SK-N-SH treated with all-trans-retinoic acid at 6 μM for 48 hours (cell line): Measurements from ENCODE around the gene TRIM71.

Experiments
- BACH2 ChIP-seq: fragments of 250-450 bp; sonication (Bioruptor Pico); IDR thresholded peaks from 2 replicates; pipeline ENCODE4 v1.9.0; 2021; ENCODE audit warnings: mild to moderate bottlenecking, borderline replicate concordance
- TCF4 ChIP-seq: fragments of 250-450 bp; sonication (Bioruptor Pico); IDR thresholded peaks from 2 replicates; pipeline ENCODE4 v1.8.0; 2021; ENCODE audit warnings: mild to moderate bottlenecking, moderate library complexity, borderline replicate concordance
- ZFP3 ChIP-seq: fragments of 250-450 bp; sonication (Bioruptor Pico); IDR thresholded peaks from 2 replicates; pipeline ENCODE4 v1.5.0; 2020; ENCODE audit warnings: mild to moderate bottlenecking, moderate library complexity
- TF ChIP-seq, protein P1 (sequence below): fragments of 250-450 bp; sonication (Bioruptor Pico); IDR thresholded peaks from 2 replicates; pipeline ENCODE4 v1.8.0; 2020; ENCODE audit warnings: mild to moderate bottlenecking, moderate library complexity, borderline replicate concordance

GRCh38 chr3:32934150-32934742, 116.4 kb downstream of the TRIM71 start:
- no peak for TF ChIP-seq BACH2
- no peak for TF ChIP-seq ZFP3 (CRISPR knock-in tag)
- TF ChIP-seq, protein P1, sequence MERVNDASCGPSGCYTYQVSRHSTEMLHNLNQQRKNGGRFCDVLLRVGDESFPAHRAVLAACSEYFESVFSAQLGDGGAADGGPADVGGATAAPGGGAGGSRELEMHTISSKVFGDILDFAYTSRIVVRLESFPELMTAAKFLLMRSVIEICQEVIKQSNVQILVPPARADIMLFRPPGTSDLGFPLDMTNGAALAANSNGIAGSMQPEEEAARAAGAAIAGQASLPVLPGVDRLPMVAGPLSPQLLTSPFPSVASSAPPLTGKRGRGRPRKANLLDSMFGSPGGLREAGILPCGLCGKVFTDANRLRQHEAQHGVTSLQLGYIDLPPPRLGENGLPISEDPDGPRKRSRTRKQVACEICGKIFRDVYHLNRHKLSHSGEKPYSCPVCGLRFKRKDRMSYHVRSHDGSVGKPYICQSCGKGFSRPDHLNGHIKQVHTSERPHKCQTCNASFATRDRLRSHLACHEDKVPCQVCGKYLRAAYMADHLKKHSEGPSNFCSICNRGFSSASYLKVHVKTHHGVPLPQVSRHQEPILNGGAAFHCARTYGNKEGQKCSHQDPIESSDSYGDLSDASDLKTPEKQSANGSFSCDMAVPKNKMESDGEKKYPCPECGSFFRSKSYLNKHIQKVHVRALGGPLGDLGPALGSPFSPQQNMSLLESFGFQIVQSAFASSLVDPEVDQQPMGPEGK (CRISPR knock-in tag) = no peak
- TF ChIP-seq TCF4 (CRISPR knock-in tag) = no peak
